TTC549 (cell line): ENCODE measurements around the gene TAAR2.
A peak's percentile ranks its signal among the peaks of the same experiment; 100 is the strongest.
"Not testable (repeated sequence)": the region's sequence is repeated elsewhere in the genome, so short reads cannot be mapped to it uniquely, and the experiment has no call there.

ENCODE experiments used
- FAIRE-seq: peaks from 2 replicates; lab custom pipeline; 2012; peaks lifted over from hg19 to GRCh38; lab: Jason Lieb, UNC

Gene TAAR2, protein sequence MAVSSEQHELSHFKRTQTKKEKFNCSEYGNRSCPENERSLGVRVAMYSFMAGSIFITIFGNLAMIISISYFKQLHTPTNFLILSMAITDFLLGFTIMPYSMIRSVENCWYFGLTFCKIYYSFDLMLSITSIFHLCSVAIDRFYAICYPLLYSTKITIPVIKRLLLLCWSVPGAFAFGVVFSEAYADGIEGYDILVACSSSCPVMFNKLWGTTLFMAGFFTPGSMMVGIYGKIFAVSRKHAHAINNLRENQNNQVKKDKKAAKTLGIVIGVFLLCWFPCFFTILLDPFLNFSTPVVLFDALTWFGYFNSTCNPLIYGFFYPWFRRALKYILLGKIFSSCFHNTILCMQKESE

DNA sequence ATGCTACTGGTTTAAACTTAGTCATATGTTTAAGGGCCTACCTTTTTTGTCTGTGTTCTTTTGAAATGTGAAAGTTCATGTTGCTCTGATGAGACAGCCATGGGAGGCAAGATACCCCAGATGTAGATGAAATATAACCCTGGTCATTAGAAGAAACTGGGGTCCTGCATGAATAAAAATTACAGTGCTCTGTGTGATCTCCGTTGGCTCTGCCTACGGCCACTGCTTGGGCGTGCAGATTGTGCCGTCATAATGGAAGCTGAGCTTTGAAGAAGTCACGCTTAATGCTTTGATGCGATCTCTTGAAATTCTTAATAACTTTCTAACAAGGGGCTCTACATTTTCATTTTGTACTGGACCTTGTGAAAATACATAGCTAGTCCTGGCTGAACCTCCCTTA is at the start of gene TAAR2:
TAAR2 (minus strand) TSS at position 101 of the 400 bp plus-strand sequence; CDS start at position 101, 0 bp downstream.
- FAIRE-seq, result no peak

DNA sequence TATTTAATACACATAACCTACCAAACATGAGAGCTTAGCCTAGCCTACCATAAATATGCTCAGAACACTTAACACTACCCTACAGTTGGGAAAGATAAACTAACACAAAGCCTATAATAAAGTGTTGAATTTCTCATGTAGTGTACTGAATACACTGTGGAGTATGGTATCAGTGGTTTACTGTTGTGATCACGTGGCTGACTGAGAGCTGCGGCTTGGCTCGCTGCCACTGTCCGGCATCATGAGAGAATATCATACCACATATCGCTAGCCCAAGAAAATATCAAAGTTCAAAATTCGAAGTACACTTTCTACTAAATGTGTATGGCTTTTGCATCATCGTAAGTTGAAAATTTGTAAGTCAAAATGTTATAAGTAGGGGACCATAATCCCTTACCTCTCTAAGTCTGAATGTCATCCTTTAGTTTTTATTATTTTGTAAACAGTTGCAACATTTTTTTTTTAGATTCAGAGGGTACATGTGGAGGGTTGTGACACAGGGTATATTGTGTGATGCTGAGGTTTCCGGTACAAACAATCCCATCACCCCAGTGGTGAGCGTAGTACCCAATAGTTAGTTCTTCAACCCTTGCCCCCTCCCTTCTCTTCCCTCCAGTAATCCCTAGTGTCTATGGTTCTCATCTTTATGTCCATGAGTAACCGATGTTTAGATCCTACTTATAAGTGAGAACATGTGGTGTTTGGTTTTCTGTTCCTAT is 49.5 kb upstream of the TAAR2 start:
- FAIRE-seq, result no peak

DNA sequence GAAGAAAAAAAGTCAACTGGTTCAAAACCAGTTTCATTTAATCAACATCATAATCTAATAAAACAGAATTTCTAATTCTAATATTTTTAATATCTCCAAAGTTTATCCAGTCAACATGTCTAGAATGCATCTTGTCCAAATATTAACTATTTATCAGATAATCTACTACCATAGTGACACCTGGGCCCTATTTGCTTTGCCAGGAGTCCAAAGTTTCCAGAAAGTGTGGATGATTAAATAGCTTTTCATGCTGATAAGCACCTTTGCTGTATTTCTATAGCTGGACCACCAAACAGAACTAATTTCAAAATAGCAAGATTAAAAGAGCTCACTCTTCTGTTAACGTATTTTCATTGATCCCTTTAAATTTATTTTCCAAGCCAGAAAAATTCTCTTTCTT is 47.2 kb upstream of the TAAR2 start:
- no peak for FAIRE-seq

DNA sequence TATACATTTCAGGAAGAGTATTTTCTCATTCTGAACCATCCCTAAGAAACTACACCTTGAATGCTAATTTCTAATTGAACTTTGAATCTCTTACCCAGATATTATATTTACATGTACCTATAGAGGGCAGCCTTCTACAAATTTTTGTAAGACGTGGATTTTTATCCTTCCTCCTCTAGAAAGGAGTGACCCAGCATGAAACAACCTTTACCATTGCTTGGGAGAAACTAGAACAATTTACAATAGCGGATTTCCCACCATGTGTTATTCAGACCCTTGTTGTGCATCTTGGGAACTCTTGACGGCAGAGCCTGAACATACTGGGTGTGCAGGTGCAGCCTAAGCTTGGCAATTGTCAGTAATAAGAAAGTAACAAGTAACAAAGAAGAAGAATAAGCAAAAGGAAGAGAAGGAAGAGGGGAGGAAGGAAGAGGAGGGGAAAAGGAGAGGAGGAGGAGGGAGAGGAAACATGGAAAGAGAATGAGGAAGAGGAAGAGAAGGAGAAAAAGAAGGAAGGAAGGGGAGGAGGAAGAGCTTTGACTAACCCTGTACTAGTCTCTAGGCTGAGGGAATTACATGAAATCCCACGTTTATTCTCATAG is 45.7 kb upstream of the TAAR2 start:
- FAIRE-seq, result peak; percentile 65

DNA sequence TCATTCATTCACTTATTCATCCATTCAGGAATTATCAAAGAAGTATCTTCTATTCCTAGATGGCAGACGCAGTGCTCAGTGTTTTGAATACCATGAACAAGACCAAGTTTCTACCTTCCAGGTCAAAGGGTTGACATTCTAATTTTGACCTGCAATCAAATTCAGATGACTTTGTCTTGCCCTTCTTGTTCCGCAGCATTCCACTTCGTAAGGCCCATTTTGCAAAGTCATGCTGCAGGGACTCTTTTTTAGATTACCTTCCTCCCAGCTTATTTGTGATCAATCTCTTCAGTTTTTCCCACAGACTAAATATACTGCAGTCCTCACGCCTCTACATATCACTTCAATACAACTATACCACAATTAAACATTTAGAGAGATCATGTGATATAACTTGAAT is 42.0 kb upstream of the TAAR2 start:
- no peak for FAIRE-seq

DNA sequence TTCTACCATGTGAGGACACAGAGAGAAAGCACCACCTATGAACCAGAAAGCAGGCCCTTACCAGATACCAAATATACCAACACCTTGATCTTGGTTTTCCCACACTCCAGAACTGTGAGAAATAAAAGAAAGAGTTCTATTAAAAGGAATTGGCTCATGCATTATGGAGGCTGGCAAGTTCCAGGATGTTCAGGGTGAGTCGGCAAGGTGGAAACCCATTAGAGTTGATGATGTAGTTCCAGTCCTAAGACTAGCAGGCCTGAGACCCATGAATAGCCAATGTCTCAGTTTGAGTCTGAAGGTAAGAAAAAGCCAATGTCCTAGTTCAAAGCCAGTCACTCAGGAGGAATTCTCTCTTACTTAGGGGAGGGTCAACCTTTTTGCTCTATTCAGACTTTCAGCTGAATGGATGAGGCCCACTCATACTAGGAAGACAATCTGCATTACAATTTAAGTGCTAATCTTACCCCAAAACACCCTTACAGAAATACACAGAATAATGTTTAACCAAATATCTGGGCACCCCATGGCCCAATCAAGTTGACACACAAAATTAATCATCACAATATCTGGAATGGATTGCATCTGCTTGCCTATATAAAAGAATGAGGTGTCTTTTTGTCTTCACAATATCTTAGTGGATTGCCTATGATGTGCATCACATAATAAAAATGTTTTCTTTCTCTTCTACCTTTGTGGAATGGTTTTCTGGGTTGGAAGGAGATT is 40.4 kb upstream of the TAAR2 start:
- FAIRE-seq, result no peak

DNA sequence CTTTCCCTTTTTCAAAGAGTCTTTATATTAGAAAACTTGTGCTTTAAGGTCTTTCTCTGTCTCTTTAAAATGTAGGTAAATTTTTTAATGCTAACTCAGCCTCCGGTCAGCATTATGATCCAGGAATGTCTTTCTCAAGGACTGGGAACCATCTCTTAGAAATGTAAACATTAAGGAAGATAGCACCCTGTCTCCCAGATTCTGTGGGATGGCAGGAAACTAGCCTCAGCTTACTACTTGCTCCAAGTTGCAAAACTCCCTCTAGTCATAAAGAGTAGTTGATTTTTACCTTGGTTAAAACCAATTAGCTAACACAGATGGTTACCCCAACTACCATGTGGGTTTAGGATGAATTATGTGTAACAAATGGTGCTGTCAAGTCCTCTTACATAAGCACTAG is 39.6 kb upstream of the TAAR2 start:
- FAIRE-seq, result no peak

DNA sequence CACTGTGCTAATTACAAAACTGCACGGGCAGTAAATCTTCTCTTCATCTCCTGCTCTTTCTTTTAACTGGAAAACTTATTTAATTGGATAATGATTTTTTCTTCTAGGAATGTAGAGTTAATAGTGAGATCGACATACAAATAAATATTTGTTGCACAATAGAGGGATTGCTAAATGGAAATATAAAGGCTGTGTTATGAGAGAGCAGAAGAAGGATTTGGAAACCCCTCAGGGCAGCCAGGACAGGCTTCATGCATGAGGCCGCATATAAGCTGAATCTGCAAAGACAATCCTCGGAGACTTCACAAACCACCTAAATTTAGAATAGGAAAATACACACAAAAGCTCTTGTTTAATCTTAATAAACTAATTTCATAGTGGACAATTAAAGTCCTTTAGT is 37.8 kb upstream of the TAAR2 start:
- no peak for FAIRE-seq

DNA sequence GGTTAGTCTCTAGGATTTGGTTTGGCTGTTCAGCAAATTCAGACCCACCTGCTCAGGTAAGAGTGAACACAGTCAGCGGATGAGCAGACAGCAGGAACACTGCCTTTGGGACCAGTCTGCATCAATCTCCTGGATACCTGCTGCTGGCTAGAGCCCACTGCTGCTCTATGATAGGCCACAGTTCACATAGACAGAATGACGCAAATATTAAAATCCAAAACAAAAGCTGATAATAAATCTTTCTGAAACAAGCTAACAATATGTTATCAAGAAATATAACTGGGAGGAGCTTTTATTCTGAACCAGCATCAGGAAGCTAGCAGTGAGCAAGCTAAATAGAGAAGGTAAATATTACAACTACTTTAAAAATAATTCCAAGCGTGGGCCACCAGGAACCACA is 35.0 kb upstream of the TAAR2 start, which contains the start of gene TAAR1:
TAAR1 (minus strand) TSS at position 101 of the 400 bp plus-strand sequence. CDS start 13,179 bp downstream, outside the sequence.
- FAIRE-seq, result no peak

DNA sequence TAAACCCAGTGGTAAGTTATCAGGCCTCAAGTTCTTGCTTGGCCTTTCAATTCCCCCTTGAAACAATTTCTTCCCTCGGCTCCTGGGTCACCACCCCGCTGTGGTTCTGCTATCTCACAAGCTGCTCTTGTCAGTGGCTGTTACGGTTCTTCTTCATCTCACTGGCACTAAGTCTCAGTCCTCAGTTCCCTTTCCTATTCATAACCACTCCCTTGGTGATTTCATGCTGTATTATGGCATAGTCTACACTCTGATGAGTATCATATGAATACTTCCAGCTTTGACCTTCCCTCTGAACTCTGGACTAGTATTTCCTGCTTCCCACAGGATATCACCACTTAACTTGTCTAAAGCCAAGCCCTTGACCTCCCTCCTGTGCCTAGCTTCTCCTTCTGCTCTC is 27.0 kb upstream of the TAAR2 start:
- no peak for FAIRE-seq

DNA sequence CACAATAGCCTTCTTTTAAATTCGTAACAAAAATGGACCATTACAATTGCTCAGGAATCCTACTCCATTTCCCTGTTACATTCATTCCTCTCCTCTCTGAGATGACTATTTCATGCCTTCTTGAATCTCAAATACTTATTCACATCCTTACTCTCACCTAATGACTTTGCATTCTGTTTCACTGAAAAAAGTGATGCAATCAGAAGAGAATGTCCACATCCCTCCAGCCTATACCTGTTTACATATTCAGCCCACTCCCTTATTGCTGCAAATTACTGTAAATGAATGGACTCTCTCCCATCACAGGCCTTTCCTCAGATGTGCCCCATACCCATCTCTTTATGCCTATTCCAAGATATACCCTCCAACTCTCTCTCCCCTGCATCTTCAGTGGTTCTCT is 26.4 kb upstream of the TAAR2 start:
- FAIRE-seq, result no peak

DNA sequence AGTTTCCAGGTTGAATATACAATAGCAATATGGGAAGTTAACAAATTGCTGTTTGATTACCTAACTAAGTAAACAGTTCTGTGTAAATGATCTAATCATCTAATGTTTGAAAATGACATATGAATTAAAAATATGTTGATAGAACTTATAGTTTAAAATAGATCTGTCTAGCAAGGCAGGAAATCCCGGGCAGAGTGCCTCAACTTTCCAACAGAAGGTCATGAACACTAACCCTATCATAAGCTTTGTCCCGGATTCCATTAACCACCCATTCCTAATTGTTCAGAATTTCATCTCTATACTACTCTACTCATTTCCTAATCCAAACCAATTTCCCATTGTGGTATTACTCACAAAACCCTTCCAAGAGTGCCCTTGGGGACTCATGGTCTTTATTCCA is 24.8 kb upstream of the TAAR2 start:
- FAIRE-seq, result no peak

DNA sequence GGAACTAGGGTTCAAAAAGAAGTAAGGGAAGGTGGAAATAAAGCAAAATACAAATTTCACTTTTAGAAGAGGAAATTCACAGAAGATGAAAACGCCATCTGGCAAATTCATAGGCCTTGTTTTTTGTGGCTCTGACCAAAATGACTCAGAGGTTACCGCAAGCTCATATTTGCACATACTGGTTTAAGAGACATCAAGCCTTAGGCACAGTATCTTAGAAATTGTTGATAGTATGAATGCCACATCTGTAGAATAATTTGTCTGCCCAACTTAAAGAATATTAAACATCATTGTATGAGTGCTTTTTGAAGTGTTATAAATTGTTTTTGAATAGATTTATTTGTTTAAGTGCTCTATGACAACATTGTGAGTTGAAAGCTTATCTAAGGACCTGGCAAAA is 24.3 kb upstream of the TAAR2 start:
- FAIRE-seq, result no peak

DNA sequence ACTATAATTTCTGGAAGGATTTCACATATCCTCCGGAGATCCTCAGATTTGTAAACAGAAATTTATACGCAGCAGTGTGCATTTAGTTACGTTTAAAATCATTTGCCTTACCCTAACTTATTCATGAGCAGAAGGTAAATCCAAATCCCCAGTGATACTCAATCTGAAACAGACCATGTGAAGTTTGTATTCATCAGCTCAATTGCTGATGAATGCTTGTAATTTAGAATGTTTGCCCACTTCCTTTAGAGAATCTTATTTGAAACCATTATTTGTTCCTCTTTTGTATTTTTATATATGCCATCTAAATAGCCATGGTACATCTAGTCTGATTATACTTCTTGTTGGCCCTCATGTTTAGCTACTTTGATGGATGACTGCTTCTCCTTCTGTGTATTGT is 19.5 kb upstream of the TAAR2 start:
- FAIRE-seq, result no peak

DNA sequence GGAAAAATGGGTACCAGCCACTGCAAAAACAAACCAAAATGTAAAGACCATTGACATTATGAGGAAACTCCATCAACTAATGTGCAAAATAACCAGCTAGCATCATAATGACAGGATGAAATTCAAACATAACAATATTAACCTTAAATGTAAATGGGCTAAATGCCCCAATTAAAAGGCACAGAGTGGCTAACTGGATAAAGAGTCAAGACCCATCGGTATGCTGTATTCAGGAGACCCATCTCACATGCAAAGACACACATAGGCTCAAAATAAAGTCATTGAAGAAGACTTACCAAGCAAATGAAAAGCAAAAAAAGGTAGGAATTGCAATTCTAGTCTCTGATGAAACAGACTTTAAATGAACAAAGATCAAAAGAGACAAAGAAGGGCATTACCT is 13.1 kb upstream of the TAAR2 start:
- not testable (repeated sequence) for FAIRE-seq

DNA sequence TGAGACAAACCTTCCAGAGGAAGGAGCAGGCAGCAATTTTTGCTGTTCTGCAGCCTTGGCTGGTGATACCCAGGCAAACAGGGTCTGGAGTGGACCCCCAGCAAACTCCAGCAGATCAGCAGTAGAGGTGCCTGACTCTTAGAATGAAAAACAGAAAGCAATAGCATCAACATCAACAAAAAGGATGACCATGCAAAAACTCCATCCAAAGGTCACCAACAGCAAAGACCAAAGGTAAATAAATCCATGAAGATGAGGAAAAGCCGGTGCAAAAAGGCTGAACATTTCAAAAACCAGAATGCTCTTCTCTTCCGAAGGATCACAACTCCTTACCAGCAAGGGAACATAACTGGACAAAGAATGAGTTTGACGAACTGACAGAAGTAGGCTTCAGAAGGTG is 11.8 kb upstream of the TAAR2 start:
- not testable (repeated sequence) for FAIRE-seq

DNA sequence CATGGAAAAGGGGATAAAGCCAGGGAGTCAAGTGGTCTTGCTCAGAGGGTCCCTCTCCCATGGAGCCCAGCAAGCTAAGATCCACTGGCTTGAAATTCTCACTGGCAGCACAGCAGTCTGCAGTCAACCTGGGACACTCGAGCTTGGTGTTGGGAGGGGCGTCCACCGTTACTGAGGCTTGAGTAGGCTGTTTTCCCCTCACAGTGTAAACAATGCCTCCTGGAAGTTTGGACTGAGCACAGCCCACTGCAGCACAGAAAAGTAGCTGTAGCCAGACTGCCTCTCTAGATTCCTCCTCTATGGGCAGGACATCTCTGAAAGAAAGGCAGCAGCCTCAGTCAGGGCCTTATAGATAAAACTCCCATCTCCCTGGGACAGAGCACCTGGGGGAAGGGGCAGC is 11.2 kb upstream of the TAAR2 start:
- FAIRE-seq, result not testable (repeated sequence)

DNA sequence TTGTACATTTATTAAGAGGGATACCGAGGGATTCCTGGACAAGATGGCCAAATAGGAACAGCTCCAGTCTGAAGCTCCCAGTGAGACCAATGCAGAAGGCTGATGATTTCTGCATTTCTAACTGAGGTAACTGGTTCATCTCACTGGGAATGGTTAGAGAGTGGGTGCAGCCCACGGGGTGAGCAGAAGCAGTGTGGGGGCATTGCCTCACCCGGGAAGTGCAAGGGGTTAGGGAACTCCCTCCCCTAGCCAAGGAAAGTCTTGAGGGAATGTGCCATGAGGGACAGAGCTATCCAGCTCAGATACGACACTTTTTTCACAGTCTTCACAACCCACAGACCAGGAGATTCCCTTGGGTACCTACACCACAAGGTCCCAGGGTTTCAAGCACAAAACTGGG is 10.7 kb upstream of the TAAR2 start:
- FAIRE-seq, result no peak

DNA sequence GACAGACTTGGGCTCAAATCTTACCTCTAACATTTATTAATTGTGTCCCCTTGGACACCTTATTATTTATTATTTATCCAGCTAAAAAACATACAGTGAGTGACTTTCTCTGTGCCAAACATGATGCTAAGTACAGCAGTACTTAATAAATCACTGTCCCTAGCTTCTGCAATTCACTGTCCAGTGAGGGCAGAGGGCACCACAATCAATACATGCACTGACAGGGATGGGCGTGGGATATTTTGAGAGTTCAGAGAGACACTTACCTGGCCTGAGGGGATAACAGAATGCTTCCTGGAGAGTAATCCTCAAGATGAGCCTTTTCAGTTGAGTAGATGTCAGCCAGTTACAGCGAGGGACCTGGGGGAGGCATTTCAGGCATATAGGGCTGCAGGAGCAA is 9.3 kb upstream of the TAAR2 start:
- no peak for FAIRE-seq

DNA sequence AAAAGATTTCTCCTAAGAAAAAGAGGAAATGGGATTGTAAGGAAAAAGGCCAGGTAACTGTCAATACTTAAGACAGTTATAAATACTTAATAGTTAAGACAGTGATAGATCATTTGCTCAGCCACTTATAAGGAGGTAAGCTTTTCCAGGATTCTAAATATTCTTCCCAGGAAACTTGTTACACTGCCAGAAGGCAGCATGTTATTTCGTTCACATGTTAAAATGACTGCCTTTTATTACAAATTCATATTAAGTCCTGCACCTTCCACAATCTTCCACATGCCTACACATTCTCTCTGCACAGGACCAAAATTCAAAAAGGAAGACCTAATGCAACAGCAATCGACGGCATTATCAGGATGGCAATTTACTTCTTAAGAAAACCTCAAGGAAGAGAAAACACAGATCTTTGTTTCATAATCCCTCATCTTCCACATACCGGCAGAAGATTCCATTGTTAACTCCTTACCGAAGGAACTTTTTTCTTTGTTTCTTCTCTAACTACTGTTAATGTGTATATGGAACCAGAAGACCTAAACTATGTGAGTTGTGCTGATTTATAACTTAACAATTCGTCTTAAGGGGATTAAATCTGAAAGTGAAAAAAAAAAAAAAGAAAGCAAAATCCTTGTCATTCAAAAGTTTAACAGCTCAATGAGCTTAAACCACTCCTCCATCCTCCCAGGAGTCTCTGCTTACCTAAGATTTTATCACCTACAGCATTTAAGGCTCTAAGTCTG is 799 bp downstream of the TAAR2 start:
- no peak for FAIRE-seq

DNA sequence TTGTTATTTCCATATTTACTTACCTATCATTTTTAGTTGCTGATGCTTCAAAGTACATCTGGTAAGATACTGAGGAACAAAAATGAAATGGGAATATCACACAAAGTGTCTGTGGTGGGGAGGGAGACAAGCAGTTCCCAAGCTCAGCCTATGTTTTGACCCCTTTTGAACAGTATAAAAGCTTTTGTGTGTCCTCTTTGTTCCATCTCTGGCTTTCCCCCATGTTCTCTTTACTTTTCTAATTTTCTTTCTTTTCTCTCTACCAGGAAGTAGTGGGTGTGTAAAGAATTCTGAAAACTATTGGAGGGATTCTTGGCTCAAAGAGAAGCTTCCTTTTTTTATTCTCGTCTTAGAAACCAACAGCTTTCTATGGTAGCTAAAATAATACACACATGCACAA is 7.4 kb downstream of the TAAR2 start:
- no peak for FAIRE-seq

DNA sequence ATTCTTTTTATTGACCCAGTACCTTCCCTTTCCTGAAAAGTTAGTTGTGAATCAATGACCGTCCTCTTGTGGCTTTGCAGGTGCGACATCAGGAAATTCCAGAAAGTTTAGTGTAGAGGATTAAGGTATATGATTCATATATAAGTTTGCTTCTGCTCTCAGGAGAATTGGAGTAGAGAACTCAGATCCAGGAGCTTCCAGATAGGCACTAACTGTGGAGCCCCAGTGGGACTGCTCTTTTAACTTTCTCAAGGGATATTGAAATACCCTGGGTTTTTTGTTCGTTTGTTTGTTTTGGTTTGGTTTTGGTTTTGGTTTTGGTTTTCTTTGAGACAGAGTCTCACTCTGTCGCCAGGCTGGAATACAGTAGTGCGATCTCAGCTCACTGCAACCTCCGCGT is 9.5 kb downstream of the TAAR2 start:
- no peak for FAIRE-seq
